Nephron (organoid): Measurements from ENCODE around the gene NKD1.

Experiments used
- H3K27ac Mint-ChIP-seq, 3 experiments: 2 replicates each; pipeline ENCODE4 v1.8.0; 2020; ENCODE audit warnings: mixed read lengths in 3 of 3, mild to moderate bottlenecking in 2 of 3, moderate library complexity in 1 of 3
- H3K27me3 Mint-ChIP-seq: 2 replicates; pipeline ENCODE4 v1.8.0; 2021; ENCODE audit warnings: low read depth, mild to moderate bottlenecking, moderate library complexity, mixed read lengths
- H3K36me3 Mint-ChIP-seq: 2 replicates; pipeline ENCODE4 v1.8.0; 2020; ENCODE audit warnings: low read depth, mixed read lengths
- H3K4me1 Mint-ChIP-seq: 2 replicates; pipeline ENCODE4 v1.8.0; 2020; ENCODE audit warnings: mixed read lengths
- H3K4me3 Mint-ChIP-seq, 3 experiments: 2 replicates each; pipeline ENCODE4 v1.8.0; 2020; ENCODE audit warnings: mild to moderate bottlenecking in 3 of 3, mixed read lengths in 3 of 3, moderate library complexity in 2 of 3
- H3K9me3 Mint-ChIP-seq: 2 replicates; pipeline ENCODE4 v1.8.0; 2020; ENCODE audit warnings: mixed read lengths
- CTCF ChIP-seq, 3 experiments: fragments of 200-600 bp; sonication (generic); IDR thresholded peaks; one replicate each; pipeline ENCODE4 v1.5.0; 2021; ENCODE audit warnings: antibody characterized with exemption in 3 of 3; ENCODE audit not compliant: unreplicated experiment in 3 of 3

NKD1 gene

GRCh38 chr16:50632927-50633800, 85.0 kb downstream of the NKD1 start:
- Mint-ChIP-seq H3K9me3 (no peaks in the 10 kb centered on the region), H3K27ac (no peak overlapping the region), H3K36me3 (peaks cover 29% of the 10 kb centered on the region), H3K4me3 (no peak overlapping the region), H3K27me3 (no peaks in the 10 kb centered on the region), H3K4me1 (peaks cover 40% of the 10 kb centered on the region)
- no peak for TF ChIP-seq CTCF (IDR thresholded peaks at IDR 0.05; ENCODE audit: unreplicated experiment in 3 of 3)

DNA sequence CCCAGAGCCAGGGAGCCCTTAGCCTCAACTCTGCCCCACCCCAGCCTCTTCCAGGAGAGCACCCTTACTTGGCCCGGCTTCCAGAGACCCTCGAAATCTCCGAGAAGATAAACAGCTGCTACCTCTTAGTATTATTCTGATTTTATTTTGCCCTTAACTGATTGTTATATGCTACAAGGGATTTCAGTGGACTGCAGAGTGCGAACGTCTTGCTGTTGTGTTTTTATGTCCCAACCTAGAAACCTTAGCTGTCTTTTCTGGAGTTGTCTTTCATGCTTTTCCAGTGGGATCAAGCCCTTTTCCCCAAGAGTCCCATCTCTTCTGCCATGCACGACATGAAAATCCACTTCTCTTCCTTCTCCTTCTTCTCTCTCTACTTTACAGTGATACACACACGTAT, 85.9 kb downstream of the NKD1 start:
- Mint-ChIP-seq H3K27me3 (no peaks in the 10 kb centered on the region), H3K27ac (no peak overlapping the region), H3K4me3 (no peak overlapping the region), H3K4me1 (peaks cover 40% of the 10 kb centered on the region), H3K36me3 (peaks cover 26% of the 10 kb centered on the region), H3K9me3 (no peaks in the 10 kb centered on the region)
- TF ChIP-seq CTCF (IDR thresholded peaks at IDR 0.05; ENCODE audit: unreplicated experiment in 3 of 3), result no peak

DNA sequence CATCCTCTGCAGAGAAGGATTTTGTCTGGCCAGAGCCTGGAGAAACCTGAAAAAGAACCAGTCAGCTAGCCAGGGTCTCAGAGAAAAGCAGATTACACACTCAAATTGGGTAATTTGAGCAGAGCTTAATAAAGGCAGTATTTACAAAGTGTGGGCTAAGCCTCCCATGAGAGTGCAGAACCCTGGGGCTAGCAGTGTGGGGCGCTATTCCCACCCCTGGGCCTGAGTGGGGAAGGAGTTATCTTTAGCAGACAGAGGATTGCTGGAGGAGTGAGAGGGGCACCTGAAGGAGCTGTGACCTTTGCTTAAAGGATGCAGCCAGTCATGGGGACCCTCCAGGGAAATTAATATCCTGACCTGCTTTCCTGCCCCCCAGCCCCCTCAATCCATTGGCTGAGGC, 86.8 kb downstream of the NKD1 start:
- H3K4me3 Mint-ChIP-seq, result no peak overlapping the region
- H3K9me3 Mint-ChIP-seq, result no peaks in the 10 kb centered on the region
- no peak for TF ChIP-seq CTCF (IDR thresholded peaks at IDR 0.05; ENCODE audit: unreplicated experiment in 3 of 3)
- H3K4me1 Mint-ChIP-seq, result peaks cover 48% of the 10 kb centered on the region
- no peaks in the 10 kb centered on the region for H3K27me3 Mint-ChIP-seq
- peaks cover 24% of the 10 kb centered on the region for H3K36me3 Mint-ChIP-seq
- H3K27ac Mint-ChIP-seq, result peak overlapping the region in 1 of 3 experiments; percentile 47

GRCh38 chr16:50635505-50636392, 87.6 kb downstream of the NKD1 start:
- no peaks in the 10 kb centered on the region for H3K27me3 Mint-ChIP-seq
- H3K27ac Mint-ChIP-seq, result peak overlapping the region in 2 of 3 experiments; percentile 47 to 49
- H3K4me1 Mint-ChIP-seq, result peaks cover 56% of the 10 kb centered on the region
- no peak for TF ChIP-seq CTCF (IDR thresholded peaks at IDR 0.05; ENCODE audit: unreplicated experiment in 3 of 3)
- H3K4me3 Mint-ChIP-seq, result no peak overlapping the region
- peaks cover 23% of the 10 kb centered on the region for H3K36me3 Mint-ChIP-seq
- H3K9me3 Mint-ChIP-seq, result no peaks in the 10 kb centered on the region

DNA sequence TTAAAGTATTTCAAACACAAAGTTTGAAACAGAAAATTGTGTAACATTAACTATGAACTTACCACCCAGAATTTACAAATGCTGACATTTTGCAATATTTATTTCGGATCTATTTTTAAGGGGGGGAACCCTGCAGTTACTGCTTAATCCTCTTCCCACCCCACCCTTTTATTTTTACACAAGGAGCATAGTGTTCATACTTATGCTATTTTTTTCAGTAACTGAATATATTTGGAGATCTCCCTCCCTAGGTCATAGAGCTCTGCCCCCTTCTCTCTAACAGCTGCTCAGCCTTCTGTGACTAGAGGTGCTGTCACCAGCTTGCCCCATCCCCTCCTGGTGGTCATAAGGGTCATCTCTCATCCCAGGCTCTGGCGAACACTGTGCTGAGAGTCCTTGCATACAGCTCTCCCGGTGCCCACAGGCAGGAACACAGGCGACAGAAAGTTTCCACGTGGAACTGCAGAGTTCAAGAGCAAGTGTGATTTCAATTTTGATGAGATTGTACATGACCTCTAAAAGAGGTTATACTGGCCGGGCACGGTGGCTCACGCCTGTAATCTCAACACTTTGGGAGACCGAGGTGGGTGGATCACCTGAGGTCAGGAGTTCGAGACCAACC, 88.7 kb downstream of the NKD1 start:
- Mint-ChIP-seq H3K9me3 (no peaks in the 10 kb centered on the region), H3K27me3 (no peaks in the 10 kb centered on the region), H3K4me1 (peaks cover 58% of the 10 kb centered on the region), H3K36me3 (peaks cover 15% of the 10 kb centered on the region), H3K4me3 (no peak overlapping the region), H3K27ac (peak overlapping the region in 1 of 3 experiments; percentile 1)
- TF ChIP-seq CTCF (IDR thresholded peaks at IDR 0.05; ENCODE audit: unreplicated experiment in 3 of 3), result no peak
